Gastroesophageal sphincter (tissue), 4 donors: Measurements from ENCODE around the gene CEP83. TPM values are rescaled to one million over a fixed set of nuclear protein-coding genes. Genes with fewer than 3 reads are reported as not detected.

Experiments used
- ATAC-seq: fragments of 150-250 bp; one replicate; pipeline ENCODE4 v1.9.1; 2016; ENCODE audit warnings: mild to moderate bottlenecking, moderate library complexity
- H3K27ac ChIP-seq, 4 donors: fragments of 200-600 bp; sonication (generic) in 3 of 4; 1 replicate in 3 of 4; 2 replicates in 1 of 4; pipeline ENCODE4 v1.5.1; 2016 to 2019
- H3K27me3 ChIP-seq: fragments of 200-600 bp; sonication (generic); one replicate; pipeline ENCODE4 v1.5.1; 2019
- H3K36me3 ChIP-seq, 2 donors: fragments of 200-600 bp; sonication (generic); one replicate each; pipeline ENCODE4 v1.5.1; 2019; ENCODE audit warnings: control low read depth in 1 of 2
- H3K4me1 ChIP-seq, 3 donors: fragments of 200-600 bp; sonication (generic); 1 replicate in 2 of 3; 2 replicates in 1 of 3; pipeline ENCODE4 v1.5.1; 2016 to 2019; ENCODE audit warnings: control low read depth in 2 of 3
- H3K4me3 ChIP-seq, 2 donors: fragments of 200-600 bp; sonication (generic); one replicate each; pipeline ENCODE4 v1.5.1; 2019; ENCODE audit warnings: mild to moderate bottlenecking in 1 of 2, moderate library complexity in 1 of 2
- H3K9me3 ChIP-seq, 3 donors: fragments of 200-600 bp; sonication (generic); one replicate each; pipeline ENCODE4 v1.5.1; 2017 to 2019; ENCODE audit warnings: control low read depth in 2 of 3
- EP300 ChIP-seq: sonication (generic); formaldehyde crosslinking; IDR thresholded peaks from one replicate; pipeline ENCODE4 v1.6.1; 2017; ENCODE audit warnings: antibody characterized with exemption, mild to moderate bottlenecking
- POLR2A ChIP-seq, 2 donors: fragments of 450-650 bp; IDR thresholded peaks; one replicate each; pipeline ENCODE4 v1.6.1; 2017; ENCODE audit warnings: antibody characterized with exemption in 2 of 2, mild to moderate bottlenecking in 2 of 2, moderate library complexity in 1 of 2
- POLR2AphosphoS5 ChIP-seq: sonication (generic); formaldehyde crosslinking; IDR thresholded peaks from one replicate; pipeline ENCODE4 v1.6.1; 2017; ENCODE audit warnings: antibody characterized with exemption
- WGBS, 2 donors: methylation state at CpG; one replicate each; pipeline ENCODE4 v1.1.5; 2018; ENCODE audit warnings: low coverage in 1 of 2; 5-methylcytosine and 5-hydroxymethylcytosine counted together
- total RNA-seq, 4 donors: library from RNA; depleted of rRNA; stranded (reverse); fragments of >200 nt; gene quantifications; one replicate each; pipeline ENCODE4 v1.1.0, GENCODE V29; 2016
- TF ChIP-seq, protein P1 (sequence below), 4 experiments: fragments of 200-600 bp in 2 of 4; fragments of 450-650 bp in 2 of 4; sonication (generic) in 1 of 4; IDR thresholded peaks; one replicate each; pipeline ENCODE4 v1.5.1; 2017 to 2019; ENCODE audit warnings: antibody characterized with exemption in 4 of 4, mild to moderate bottlenecking in 2 of 4, moderate library complexity in 2 of 4

Gene CEP83
- total RNA-seq, 4 donors from 2014 or later = 6.3 to 24.8 (median 11.3) TPM

DNA sequence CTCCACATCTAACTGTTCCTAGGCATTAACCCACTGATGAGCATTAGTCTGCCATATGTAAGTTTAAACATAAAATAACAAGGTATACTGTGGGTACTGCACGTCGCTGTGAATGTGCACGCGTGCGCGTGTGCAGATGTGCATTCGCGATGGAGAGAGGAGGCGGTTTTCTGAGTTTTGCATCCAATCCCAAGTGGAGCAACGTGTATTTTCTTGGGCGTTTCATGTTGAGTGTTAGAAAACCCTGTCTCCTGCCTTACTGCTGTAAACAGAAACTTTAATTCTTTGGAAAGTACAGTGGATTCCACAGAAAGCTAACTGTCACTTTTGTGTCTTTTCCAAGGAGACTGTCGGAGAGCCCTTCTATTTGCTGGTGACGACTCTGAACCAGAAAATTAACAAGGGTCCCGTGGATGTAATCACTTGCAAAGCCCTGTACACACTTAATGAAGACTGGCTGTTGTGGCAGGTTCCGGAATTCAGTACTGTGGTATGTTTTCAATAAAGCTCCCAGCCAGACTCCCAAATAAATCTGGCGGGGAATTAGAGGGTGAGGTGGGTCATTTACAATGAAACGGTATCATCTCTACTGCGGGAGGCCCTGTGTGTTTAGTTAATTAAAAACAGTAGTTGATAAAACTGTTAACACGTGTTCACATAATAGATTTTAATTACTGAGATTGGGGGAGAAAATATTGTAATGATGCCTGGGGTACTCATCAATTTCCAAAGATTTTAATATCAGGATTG is 194.8 kb downstream of the CEP83 start:
- Histone ChIP-seq H3K4me1 (peaks cover 6 to 67% (median 12%) of the 10 kb centered on the region in 3 donors), H3K36me3 (no peaks in the 10 kb centered on the region), H3K27ac (peak overlapping the region in 3 of 4 donors; percentile 17 to 89 (median 17)), H3K4me3 (no peak overlapping the region), H3K27me3 (no peaks in the 10 kb centered on the region), H3K9me3 (no peaks in the 10 kb centered on the region)
- TF ChIP-seq EP300 = no peak
- no peak for TF ChIP-seq POLR2AphosphoS5
- no peak for TF ChIP-seq POLR2A (IDR thresholded peaks at IDR 0.05)
- TF ChIP-seq, protein P1, sequence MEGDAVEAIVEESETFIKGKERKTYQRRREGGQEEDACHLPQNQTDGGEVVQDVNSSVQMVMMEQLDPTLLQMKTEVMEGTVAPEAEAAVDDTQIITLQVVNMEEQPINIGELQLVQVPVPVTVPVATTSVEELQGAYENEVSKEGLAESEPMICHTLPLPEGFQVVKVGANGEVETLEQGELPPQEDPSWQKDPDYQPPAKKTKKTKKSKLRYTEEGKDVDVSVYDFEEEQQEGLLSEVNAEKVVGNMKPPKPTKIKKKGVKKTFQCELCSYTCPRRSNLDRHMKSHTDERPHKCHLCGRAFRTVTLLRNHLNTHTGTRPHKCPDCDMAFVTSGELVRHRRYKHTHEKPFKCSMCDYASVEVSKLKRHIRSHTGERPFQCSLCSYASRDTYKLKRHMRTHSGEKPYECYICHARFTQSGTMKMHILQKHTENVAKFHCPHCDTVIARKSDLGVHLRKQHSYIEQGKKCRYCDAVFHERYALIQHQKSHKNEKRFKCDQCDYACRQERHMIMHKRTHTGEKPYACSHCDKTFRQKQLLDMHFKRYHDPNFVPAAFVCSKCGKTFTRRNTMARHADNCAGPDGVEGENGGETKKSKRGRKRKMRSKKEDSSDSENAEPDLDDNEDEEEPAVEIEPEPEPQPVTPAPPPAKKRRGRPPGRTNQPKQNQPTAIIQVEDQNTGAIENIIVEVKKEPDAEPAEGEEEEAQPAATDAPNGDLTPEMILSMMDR (IDR thresholded peaks at IDR 0.05) = no peak
- no peak for ATAC-seq
- 64 to 90% methylated on average over 17 to 19 of the region's 19 CpGs for WGBS, 2 donors

DNA sequence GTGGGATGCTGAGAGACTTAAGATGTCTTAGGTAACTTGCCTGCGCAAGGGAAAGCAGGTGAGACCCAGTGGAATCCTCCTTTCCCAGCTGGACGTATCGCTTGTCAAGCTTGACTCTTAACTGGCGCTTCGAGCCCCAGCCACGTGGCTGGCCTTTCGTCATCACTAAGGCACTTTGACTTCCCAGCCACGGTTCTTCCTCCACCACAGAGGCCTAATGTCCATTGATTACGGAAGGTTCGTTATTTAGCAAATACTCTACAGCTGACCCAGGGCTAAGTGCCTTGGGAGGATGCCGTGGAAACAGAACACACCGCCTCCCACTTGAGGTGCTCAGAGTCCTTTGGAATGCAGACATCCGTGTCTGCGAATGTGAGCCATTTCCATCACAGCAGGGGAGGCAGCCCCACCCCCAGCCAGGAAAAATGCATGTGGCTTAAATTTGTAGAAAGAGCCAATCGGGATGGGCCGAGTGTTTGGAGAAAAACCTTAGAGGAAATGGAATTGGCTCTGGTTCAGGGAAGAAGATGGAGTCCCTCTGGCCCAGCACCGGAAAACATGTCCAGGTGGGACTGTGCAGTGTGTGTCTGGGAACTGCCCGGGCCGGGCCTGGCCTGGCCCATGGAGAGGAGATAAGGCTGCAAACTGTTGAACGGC is 195.6 kb downstream of the CEP83 start:
- H3K4me1 ChIP-seq = peaks cover 6 to 67% (median 12%) of the 10 kb centered on the region in 3 donors
- H3K27me3 ChIP-seq = no peaks in the 10 kb centered on the region
- H3K36me3 ChIP-seq = no peaks in the 10 kb centered on the region
- no peak for ATAC-seq
- peak overlapping the region in 3 of 4 donors; percentile 22 to 90 (median 89) for H3K27ac ChIP-seq
- WGBS, 2 donors = 62 to 63% methylated on average over 12 to 17 of the region's 20 CpGs
- H3K4me3 ChIP-seq = no peak overlapping the region
- no peaks in the 10 kb centered on the region for H3K9me3 ChIP-seq
- TF ChIP-seq POLR2AphosphoS5 = no peak
- TF ChIP-seq, protein P1 (IDR thresholded peaks at IDR 0.05) = no peak
- no peak for TF ChIP-seq POLR2A (IDR thresholded peaks at IDR 0.05)
- no peak for TF ChIP-seq EP300

GRCh38 chr12:94263011-94263811 is 196.5 kb downstream of the CEP83 start:
- Histone ChIP-seq H3K27ac (peak overlapping the region; percentile 85 to 90 (median 90)), H3K27me3 (no peaks in the 10 kb centered on the region), H3K4me3 (peak overlapping the region; percentile 60), H3K4me1 (peaks cover 6 to 66% (median 12%) of the 10 kb centered on the region in 3 donors), H3K9me3 (no peaks in the 10 kb centered on the region), H3K36me3 (no peaks in the 10 kb centered on the region)
- ATAC-seq = no peak
- TF ChIP-seq EP300 (no peak), POLR2AphosphoS5 (no peak), POLR2A (IDR thresholded peaks at IDR 0.05) (no peak)
- TF ChIP-seq, protein P1 (IDR thresholded peaks at IDR 0.05) = no peak
- WGBS, 2 donors = 20 to 43% methylated on average over 1 to 2 of the region's 14 CpGs

DNA sequence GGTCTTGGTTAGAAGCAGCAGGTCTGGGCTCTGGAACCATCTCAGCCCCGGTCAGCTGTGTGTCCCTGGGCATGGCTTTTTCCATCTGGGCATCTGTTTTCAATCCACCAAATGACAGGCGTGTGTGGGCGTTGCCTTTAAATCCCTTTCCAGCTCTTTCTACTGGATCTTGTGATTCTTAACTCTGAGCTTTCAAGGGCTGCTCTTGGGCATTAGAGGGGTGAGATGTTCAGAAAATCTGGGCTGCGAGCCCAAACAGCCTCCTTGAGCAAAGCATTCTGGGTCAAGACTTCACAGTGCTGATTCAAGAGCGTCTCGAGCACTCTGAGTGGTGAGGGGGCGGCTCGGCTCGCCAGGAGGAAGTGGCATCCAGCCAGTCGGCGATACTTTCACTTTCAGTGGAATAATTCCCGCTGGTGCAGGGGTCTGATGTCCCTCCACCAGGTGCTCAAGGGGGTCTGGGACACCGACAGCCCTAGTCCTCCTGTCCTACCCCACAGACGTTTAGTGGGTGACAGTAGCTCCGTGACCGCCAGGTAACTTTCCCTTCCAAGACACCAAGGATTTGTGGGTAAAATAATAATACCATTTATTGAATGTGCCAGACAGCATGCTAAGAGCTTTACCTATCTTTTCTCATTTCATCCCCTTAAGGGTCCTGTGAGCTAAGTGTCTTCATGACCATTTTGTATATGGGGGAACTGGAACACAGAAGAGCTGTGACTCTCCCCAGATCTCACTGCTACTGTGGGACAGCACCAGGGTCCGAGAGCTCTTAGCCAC is 197.2 kb downstream of the CEP83 start:
- Histone ChIP-seq H3K9me3 (no peaks in the 10 kb centered on the region), H3K27ac (peak overlapping the region; percentile 85 to 90 (median 90)), H3K4me1 (peaks cover 6 to 58% (median 12%) of the 10 kb centered on the region in 3 donors), H3K36me3 (no peaks in the 10 kb centered on the region), H3K27me3 (no peaks in the 10 kb centered on the region), H3K4me3 (peak overlapping the region; percentile 60)
- no peak for TF ChIP-seq EP300
- TF ChIP-seq, protein P1 (IDR thresholded peaks at IDR 0.05) = peak in 2 of 4 experiments; percentile 17 to 34
- TF ChIP-seq POLR2A (IDR thresholded peaks at IDR 0.05) = peak in 1 of 2 donors; percentile 14
- TF ChIP-seq POLR2AphosphoS5 = peak; percentile 90
- peak; percentile 90 for ATAC-seq
- 0% methylated on average over 8 of the region's 17 CpGs; no CpG with 5 or more reads in 1 of the 2 donors for whole genome bisulfite sequencing, 2 donors
